ENCODE data around the gene SDK1. TPM values are rescaled to one million over a fixed set of nuclear protein-coding genes. Genes with fewer than 3 reads are reported as not detected.

SDK1 gene
- total RNA-seq, 4 donors from 2014 or later = 7.5 to 35.0 (median 10.2) TPM

GRCh38 chr7:3267966-3268690, 32.9 kb upstream of the SDK1 start:
- no peak for TF ChIP-seq CTCF (IDR thresholded peaks at IDR 0.05; ENCODE audit: low read depth)

GRCh38 chr7:3270362-3270761, 30.7 kb upstream of the SDK1 start:
- TF ChIP-seq CTCF (IDR thresholded peaks at IDR 0.05; ENCODE audit: low read depth) = no peak

GRCh38 chr7:3271298-3271697, 29.8 kb upstream of the SDK1 start:
- no peak for TF ChIP-seq CTCF (IDR thresholded peaks at IDR 0.05; ENCODE audit: low read depth)

- TF ChIP-seq CTCF (IDR thresholded peaks at IDR 0.05; ENCODE audit: low read depth) = no peak
Observed at GRCh38 chr7:3272691-3273141, 28.3 kb upstream of the SDK1 start.

- no peak for TF ChIP-seq CTCF (IDR thresholded peaks at IDR 0.05; ENCODE audit: low read depth)
Observed at GRCh38 chr7:3274131-3274530, 26.9 kb upstream of the SDK1 start.

- TF ChIP-seq CTCF (IDR thresholded peaks at IDR 0.05; ENCODE audit: low read depth) = no peak
Observed at GRCh38 chr7:3277604-3278572, 23.2 kb upstream of the SDK1 start.
